Measurements from ENCODE around the gene OAS1. TPM values are rescaled to one million over a fixed set of nuclear protein-coding genes. Genes with fewer than 3 reads are reported as not detected.

Gene OAS1
- polyA plus RNA-seq (ENCODE audit: insufficient read length in 3 of 3): 10 to 100 TPM; 11.9 to 14.0 (median 13.5) TPM
- long read RNA-seq, donor 1, partial matches to known transcripts: 0 of 3 reads
- long read RNA-seq, donor 1, other reads (novel, unspliced or antisense): 0 of 3 reads
- long read RNA-seq, donor 2, partial matches to known transcripts: 0 of 3 reads
- long read RNA-seq, donor 2, other reads (novel, unspliced or antisense): 0 of 3 reads
- long read RNA-seq, donor 3, transcript OAS1-201 (6 exons, 1,816 nt): major isoform, 8 of 8 reads
- long read RNA-seq, donor 3, partial matches to known transcripts: 0 of 8 reads
- long read RNA-seq, donor 3, other reads (novel, unspliced or antisense): 0 of 8 reads
- long read RNA-seq, donor 4, partial matches to known transcripts: 0 of 3 reads
- long read RNA-seq, donor 4, other reads (novel, unspliced or antisense): 0 of 3 reads
- long read RNA-seq, donor 5: 0 reads
- long read RNA-seq, donor 6, partial matches to known transcripts: 0 of 5 reads
- long read RNA-seq, donor 6, other reads (novel, unspliced or antisense): 0 of 5 reads
- long read RNA-seq, donor 7, partial matches to known transcripts: 0 of 4 reads
- long read RNA-seq, donor 7, other reads (novel, unspliced or antisense): 0 of 4 reads
- long read RNA-seq, donor 8, partial matches to known transcripts: 0 of 3 reads
- long read RNA-seq, donor 8, other reads (novel, unspliced or antisense): 0 of 3 reads
- long read RNA-seq, donor 9, partial matches to known transcripts: 0 of 2 reads
- long read RNA-seq, donor 9, other reads (novel, unspliced or antisense): 0 of 2 reads
- long read RNA-seq, donor 10, partial matches to known transcripts: 0 of 5 reads
- long read RNA-seq, donor 10, other reads (novel, unspliced or antisense): 0 of 5 reads
- long read RNA-seq, donor 11, transcript OAS1-201 (6 exons, 1,816 nt): major isoform, 6 of 8 reads
- long read RNA-seq, donor 11, partial matches to known transcripts: 0 of 8 reads
- long read RNA-seq, donor 11, other reads (novel, unspliced or antisense): 0 of 8 reads
- long read RNA-seq, donor 12, partial matches to known transcripts: 0 of 2 reads
- long read RNA-seq, donor 12, other reads (novel, unspliced or antisense): 0 of 2 reads
- long read RNA-seq, donor 13: 0 reads
- long read RNA-seq, donor 14, partial matches to known transcripts: 0 of 4 reads
- long read RNA-seq, donor 14, other reads (novel, unspliced or antisense): 0 of 4 reads
- long read RNA-seq, donor 15, partial matches to known transcripts: 0 of 2 reads
- long read RNA-seq, donor 15, other reads (novel, unspliced or antisense): 0 of 2 reads
- long read RNA-seq, donor 16, transcript OAS1-201 (6 exons, 1,816 nt): major isoform, 8 of 12 reads
- long read RNA-seq, donor 16, partial matches to known transcripts: 0 of 12 reads
- long read RNA-seq, donor 16, other reads (novel, unspliced or antisense): 0 of 12 reads

GRCh38 chr12:112906712-112907414, at the start of gene OAS1:
OAS1 (plus strand) TSS chr12:112906962; CDS start chr12:112907040, 78 bp downstream.
- DNase-seq (ENCODE audit: extremely low read depth in 1 of 11, low read depth in 9 of 11, low spot score in 4 of 11): peak in 10 of 11 donors; percentile 37 to 74 (median 60)

- DNase-seq (ENCODE audit: extremely low read depth in 1 of 11, low read depth in 9 of 11, low spot score in 4 of 11): no peak
Measured at GRCh38 chr12:112859291-112859690, 47.5 kb upstream of the OAS1 start.

- no peak for DNase-seq (ENCODE audit: extremely low read depth in 1 of 11, low read depth in 9 of 11, low spot score in 4 of 11)
Measured at GRCh38 chr12:112860181-112860580, 46.6 kb upstream of the OAS1 start.

GRCh38 chr12:112861284-112861683, 45.5 kb upstream of the OAS1 start:
- no peak for DNase-seq (ENCODE audit: extremely low read depth in 1 of 11, low read depth in 9 of 11, low spot score in 4 of 11)

- DNase-seq (ENCODE audit: extremely low read depth in 1 of 11, low read depth in 9 of 11, low spot score in 4 of 11): no peak
Measured at GRCh38 chr12:112862636-112863290, 44.0 kb upstream of the OAS1 start.

- DNase-seq (ENCODE audit: extremely low read depth in 1 of 11, low read depth in 9 of 11, low spot score in 4 of 11): peak in 1 of 11 donors; percentile 16
Measured at GRCh38 chr12:112868459-112869041, 38.2 kb upstream of the OAS1 start.

- no peak for DNase-seq (ENCODE audit: extremely low read depth in 1 of 11, low read depth in 9 of 11, low spot score in 4 of 11)
Measured at GRCh38 chr12:112869091-112869490, 37.7 kb upstream of the OAS1 start.

- no peak for DNase-seq (ENCODE audit: extremely low read depth in 1 of 11, low read depth in 9 of 11, low spot score in 4 of 11)
Measured at GRCh38 chr12:112869778-112870177, 37.0 kb upstream of the OAS1 start.

GRCh38 chr12:112870267-112870980, 36.3 kb upstream of the OAS1 start:
- no peak for DNase-seq (ENCODE audit: extremely low read depth in 1 of 11, low read depth in 9 of 11, low spot score in 4 of 11)

GRCh38 chr12:112875608-112876007, 31.2 kb upstream of the OAS1 start:
- DNase-seq (ENCODE audit: extremely low read depth in 1 of 11, low read depth in 9 of 11, low spot score in 4 of 11): no peak

GRCh38 chr12:112876506-112876905, 30.3 kb upstream of the OAS1 start:
- no peak for DNase-seq (ENCODE audit: extremely low read depth in 1 of 11, low read depth in 9 of 11, low spot score in 4 of 11)

GRCh38 chr12:112877006-112877405, 29.8 kb upstream of the OAS1 start:
- no peak for DNase-seq (ENCODE audit: extremely low read depth in 1 of 11, low read depth in 9 of 11, low spot score in 4 of 11)

GRCh38 chr12:112878488-112878887, 28.3 kb upstream of the OAS1 start:
- DNase-seq (ENCODE audit: extremely low read depth in 1 of 11, low read depth in 9 of 11, low spot score in 4 of 11): no peak

- DNase-seq (ENCODE audit: extremely low read depth in 1 of 11, low read depth in 9 of 11, low spot score in 4 of 11): no peak
Measured at GRCh38 chr12:112879191-112879705, 27.5 kb upstream of the OAS1 start.

GRCh38 chr12:112881602-112882001, 25.2 kb upstream of the OAS1 start:
- DNase-seq (ENCODE audit: extremely low read depth in 1 of 11, low read depth in 9 of 11, low spot score in 4 of 11): no peak

GRCh38 chr12:112885236-112885635, 21.5 kb upstream of the OAS1 start:
- DNase-seq (ENCODE audit: extremely low read depth in 1 of 11, low read depth in 9 of 11, low spot score in 4 of 11): no peak

- no peak for DNase-seq (ENCODE audit: extremely low read depth in 1 of 11, low read depth in 9 of 11, low spot score in 4 of 11)
Measured at GRCh38 chr12:112887550-112887949, 19.2 kb upstream of the OAS1 start.
